GM06990 (cell line): Measurements from ENCODE around the gene SLC6A11.
A peak's percentile ranks its signal among the peaks of the same experiment; 100 is the strongest.

Experiments used
- DNase-seq: peaks from one replicate; pipeline ENCODE4 v3.0.0-alpha.2; 2011; ENCODE audit not compliant: insufficient read length; ENCODE audit errors: extremely low read depth
- H3K27me3 ChIP-seq: replicated peaks from 2 replicates; pipeline ENCODE4 v1.6.0; 2011; ENCODE audit warnings: low read length; ENCODE audit not compliant: control insufficient read depth, insufficient read depth
- H3K36me3 ChIP-seq: 2 replicates; pipeline ENCODE4 v1.5.1; 2011; ENCODE audit warnings: low read length; ENCODE audit not compliant: control insufficient read depth, insufficient read depth
- H3K4me3 ChIP-seq: replicated peaks from 2 replicates; pipeline ENCODE4 v1.5.1; 2011; ENCODE audit warnings: low read depth, mild to moderate bottlenecking, control low read depth, low read length
- TF ChIP-seq, protein P1 (sequence below): IDR thresholded peaks from 2 replicates; pipeline ENCODE4 v1.5.1; 2011; ENCODE audit warnings: low read length, control low read depth, mild to moderate bottlenecking, inconsistent platforms; ENCODE audit not compliant: insufficient read depth, poor library complexity, severe bottlenecking

SLC6A11 gene

GRCh38 chr3:10882851-10883250 is 66.8 kb downstream of the SLC6A11 start:
- TF ChIP-seq, protein P1, sequence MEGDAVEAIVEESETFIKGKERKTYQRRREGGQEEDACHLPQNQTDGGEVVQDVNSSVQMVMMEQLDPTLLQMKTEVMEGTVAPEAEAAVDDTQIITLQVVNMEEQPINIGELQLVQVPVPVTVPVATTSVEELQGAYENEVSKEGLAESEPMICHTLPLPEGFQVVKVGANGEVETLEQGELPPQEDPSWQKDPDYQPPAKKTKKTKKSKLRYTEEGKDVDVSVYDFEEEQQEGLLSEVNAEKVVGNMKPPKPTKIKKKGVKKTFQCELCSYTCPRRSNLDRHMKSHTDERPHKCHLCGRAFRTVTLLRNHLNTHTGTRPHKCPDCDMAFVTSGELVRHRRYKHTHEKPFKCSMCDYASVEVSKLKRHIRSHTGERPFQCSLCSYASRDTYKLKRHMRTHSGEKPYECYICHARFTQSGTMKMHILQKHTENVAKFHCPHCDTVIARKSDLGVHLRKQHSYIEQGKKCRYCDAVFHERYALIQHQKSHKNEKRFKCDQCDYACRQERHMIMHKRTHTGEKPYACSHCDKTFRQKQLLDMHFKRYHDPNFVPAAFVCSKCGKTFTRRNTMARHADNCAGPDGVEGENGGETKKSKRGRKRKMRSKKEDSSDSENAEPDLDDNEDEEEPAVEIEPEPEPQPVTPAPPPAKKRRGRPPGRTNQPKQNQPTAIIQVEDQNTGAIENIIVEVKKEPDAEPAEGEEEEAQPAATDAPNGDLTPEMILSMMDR, result no peak
- Histone ChIP-seq H3K4me3 (no peak overlapping the region), H3K36me3 (no peaks in the 10 kb centered on the region), H3K27me3 (no peaks in the 10 kb centered on the region; the same call in none of the 2 replicates)
- DNase-seq, result no peak

DNA sequence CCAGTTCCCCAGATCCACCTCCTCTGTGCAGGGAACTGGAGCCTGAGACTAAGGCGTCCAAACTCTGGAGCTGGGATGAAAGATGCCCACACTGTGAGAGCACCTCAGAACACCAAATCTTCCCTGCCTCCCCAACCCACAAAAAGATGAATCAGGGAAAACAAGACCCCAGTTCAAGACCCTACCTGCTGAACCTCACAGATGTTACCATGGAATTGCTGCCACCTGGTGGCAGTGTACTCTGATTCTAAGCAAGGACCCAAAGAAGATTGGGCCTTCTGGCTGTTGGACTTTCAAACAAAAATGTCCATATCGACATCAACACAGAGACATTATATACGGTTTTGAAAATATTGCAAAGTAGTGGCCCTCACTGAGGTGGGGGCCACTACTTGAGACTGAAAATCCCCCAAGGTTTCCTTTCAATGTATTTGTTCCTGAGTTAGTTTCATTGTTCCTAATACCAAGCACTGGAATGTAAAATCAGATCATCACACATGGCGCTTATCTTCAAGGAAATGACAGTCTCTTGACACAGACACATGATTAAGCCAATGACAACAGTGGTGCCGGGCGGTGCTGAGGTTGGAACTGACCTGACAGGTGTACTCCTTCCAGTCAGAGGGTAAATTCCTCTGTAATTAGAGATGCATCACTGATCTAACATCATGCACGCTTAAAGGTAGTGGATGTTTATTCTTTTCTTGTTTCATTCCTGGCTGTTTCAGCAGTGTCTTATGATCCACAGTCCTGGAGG is 67.6 kb downstream of the SLC6A11 start:
- TF ChIP-seq, protein P1, result peak; percentile 56
- Histone ChIP-seq H3K4me3 (no peak overlapping the region), H3K36me3 (no peaks in the 10 kb centered on the region), H3K27me3 (no peaks in the 10 kb centered on the region; the same call in none of the 2 replicates)
- no peak for DNase-seq

GRCh38 chr3:10887015-10887414 is 71.0 kb downstream of the SLC6A11 start:
- Histone ChIP-seq H3K36me3 (no peaks in the 10 kb centered on the region), H3K4me3 (no peak overlapping the region), H3K27me3 (no peaks in the 10 kb centered on the region; the same call in 1 of the 2 replicates)
- TF ChIP-seq, protein P1, result no peak
- DNase-seq, result no peak

- Histone ChIP-seq H3K36me3 (no peaks in the 10 kb centered on the region), H3K27me3 (no peaks in the 10 kb centered on the region; the same call in 1 of the 2 replicates), H3K4me3 (no peak overlapping the region)
- TF ChIP-seq, protein P1, result no peak
- DNase-seq, result no peak
Measured at GRCh38 chr3:10888518-10889090, 72.6 kb downstream of the SLC6A11 start.

GRCh38 chr3:10889206-10889960 is 73.4 kb downstream of the SLC6A11 start:
- H3K27me3 ChIP-seq, result no peaks in the 10 kb centered on the region; the same call in 1 of the 2 replicates
- H3K4me3 ChIP-seq, result no peak overlapping the region
- TF ChIP-seq, protein P1, result no peak
- no peaks in the 10 kb centered on the region for H3K36me3 ChIP-seq
- DNase-seq, result no peak
